ENCODE results near the gene DOK5. TPM values are rescaled to one million over a fixed set of nuclear protein-coding genes. Genes with fewer than 3 reads are reported as not detected.

DOK5 gene
- total and polyA plus RNA-seq, 12 donors: 0.29 to 2.0 (median 1.2) TPM; not detected in 1

DNA sequence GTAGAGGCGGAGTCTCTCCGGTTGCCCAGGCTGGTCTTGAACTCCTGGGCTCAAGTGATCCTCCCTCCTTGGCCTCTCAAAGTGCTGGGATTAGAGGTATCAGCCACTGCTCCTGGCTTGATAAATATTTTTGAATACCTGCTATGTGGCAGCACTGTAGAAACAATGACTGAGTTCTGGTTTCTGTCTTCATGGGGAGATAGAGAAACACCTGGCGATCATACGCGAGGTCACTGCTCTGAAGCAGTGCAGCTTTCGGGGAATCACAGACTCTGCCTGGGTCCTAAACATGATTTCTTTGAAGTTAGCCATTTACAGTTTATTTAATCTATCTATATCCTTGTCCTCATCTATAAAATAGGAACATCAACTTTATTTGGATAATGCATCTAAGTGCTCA lies 31.2 kb downstream of the DOK5 start:
- intact Hi-C loops (cut with DNase I): no loop called here

DNA sequence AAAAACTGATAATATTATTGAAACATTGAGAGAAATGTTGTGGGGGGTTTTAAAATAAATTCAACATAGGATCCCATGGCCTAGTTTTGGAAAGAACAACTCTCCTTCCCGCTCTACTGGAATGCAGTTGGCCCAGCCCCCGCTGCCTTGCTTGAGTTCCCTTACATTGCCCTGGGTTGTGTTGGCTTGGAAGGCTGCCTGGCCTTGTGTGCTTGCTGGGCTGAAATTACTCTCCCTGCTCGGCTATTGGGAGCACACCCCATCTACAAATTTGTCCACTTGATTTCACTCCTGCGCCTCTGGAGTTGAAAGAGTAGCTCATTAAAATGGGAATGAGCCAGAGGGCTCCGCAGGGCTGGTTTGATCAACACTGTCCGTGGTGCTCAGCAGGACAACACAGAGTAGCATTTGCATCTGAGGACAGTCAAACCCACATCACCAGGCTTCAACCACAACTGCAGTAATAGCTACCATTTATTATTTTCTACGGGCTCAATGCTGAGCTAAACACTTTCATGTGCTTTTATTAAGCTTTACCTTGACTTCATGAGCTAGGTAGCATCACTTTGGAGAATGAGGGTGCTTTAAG lies 35.2 kb downstream of the DOK5 start:
- no peak for TF ChIP-seq POLR2A (IDR thresholded peaks at IDR 0.05)
- TF ChIP-seq, protein P1, sequence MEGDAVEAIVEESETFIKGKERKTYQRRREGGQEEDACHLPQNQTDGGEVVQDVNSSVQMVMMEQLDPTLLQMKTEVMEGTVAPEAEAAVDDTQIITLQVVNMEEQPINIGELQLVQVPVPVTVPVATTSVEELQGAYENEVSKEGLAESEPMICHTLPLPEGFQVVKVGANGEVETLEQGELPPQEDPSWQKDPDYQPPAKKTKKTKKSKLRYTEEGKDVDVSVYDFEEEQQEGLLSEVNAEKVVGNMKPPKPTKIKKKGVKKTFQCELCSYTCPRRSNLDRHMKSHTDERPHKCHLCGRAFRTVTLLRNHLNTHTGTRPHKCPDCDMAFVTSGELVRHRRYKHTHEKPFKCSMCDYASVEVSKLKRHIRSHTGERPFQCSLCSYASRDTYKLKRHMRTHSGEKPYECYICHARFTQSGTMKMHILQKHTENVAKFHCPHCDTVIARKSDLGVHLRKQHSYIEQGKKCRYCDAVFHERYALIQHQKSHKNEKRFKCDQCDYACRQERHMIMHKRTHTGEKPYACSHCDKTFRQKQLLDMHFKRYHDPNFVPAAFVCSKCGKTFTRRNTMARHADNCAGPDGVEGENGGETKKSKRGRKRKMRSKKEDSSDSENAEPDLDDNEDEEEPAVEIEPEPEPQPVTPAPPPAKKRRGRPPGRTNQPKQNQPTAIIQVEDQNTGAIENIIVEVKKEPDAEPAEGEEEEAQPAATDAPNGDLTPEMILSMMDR (IDR thresholded peaks at IDR 0.05): no peak
- H3K36me3 ChIP-seq (replicated peaks in 1 of 2): no peaks in the 10 kb centered on the region
- intact Hi-C loops (cut with DNase I): no loop called here
- H3K4me1 ChIP-seq (replicated peaks in 1 of 2): no peaks in the 10 kb centered on the region
- DNase-seq: no peak
- WGBS, 4 donors: 67 to 76% (median 73%) methylated on average over 7 of the region's 7 CpGs
- H3K27ac ChIP-seq: no peak overlapping the region
- H3K4me3 ChIP-seq: no peak overlapping the region
- H3K27me3 ChIP-seq: no peaks in the 10 kb centered on the region
- H3K9me3 ChIP-seq (replicated peaks in 1 of 3): no peaks in the 10 kb centered on the region

More for the DNA sequence above, 31.2 kb downstream of the DOK5 start:
- no peak for TF ChIP-seq POLR2A (IDR thresholded peaks at IDR 0.05)
- TF ChIP-seq, protein P1 (IDR thresholded peaks at IDR 0.05): no peak
- no peak for DNase-seq
- H3K36me3 ChIP-seq (replicated peaks in 1 of 2): no peaks in the 10 kb centered on the region
- H3K27ac ChIP-seq: no peak overlapping the region
- H3K4me1 ChIP-seq (replicated peaks in 1 of 2): no peaks in the 10 kb centered on the region
- 90 to 93% (median 92%) methylated on average over 6 of the region's 6 CpGs for WGBS, 4 donors
- H3K27me3 ChIP-seq: no peaks in the 10 kb centered on the region
- no peaks in the 10 kb centered on the region for H3K9me3 ChIP-seq (replicated peaks in 1 of 3)
- H3K4me3 ChIP-seq: no peak overlapping the region

DNA sequence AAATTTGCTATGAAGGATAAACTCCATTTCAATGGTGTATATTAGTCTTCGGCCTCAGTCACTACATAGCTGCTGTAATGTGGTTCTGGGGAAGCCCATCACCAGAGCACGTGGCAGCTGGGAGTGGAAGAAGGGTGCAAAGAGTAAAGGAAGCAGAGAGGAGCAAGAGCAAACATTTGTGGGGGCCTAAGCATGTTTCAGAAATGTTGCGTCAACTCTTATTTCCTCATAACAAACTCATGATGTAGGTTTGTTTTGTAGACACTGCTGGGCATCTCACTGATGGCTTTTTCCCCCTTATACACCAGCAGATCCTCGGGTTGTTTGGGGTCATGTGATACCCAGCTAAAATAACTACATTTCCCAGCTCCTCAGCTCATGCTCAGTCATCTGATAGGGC lies 37.3 kb downstream of the DOK5 start:
- no peak for TF ChIP-seq POLR2A (IDR thresholded peaks at IDR 0.05)
- Histone ChIP-seq H3K4me1 (replicated peaks in 1 of 2) (no peaks in the 10 kb centered on the region), H3K9me3 (replicated peaks in 1 of 3) (no peaks in the 10 kb centered on the region), H3K36me3 (replicated peaks in 1 of 2) (no peaks in the 10 kb centered on the region), H3K27me3 (no peaks in the 10 kb centered on the region), H3K4me3 (no peak overlapping the region), H3K27ac (no peak overlapping the region)
- intact Hi-C loops (cut with DNase I): no loop called here
- no peak for DNase-seq
- WGBS, 4 donors: 77 to 86% (median 82%) methylated on average over 4 of the region's 4 CpGs

DNA sequence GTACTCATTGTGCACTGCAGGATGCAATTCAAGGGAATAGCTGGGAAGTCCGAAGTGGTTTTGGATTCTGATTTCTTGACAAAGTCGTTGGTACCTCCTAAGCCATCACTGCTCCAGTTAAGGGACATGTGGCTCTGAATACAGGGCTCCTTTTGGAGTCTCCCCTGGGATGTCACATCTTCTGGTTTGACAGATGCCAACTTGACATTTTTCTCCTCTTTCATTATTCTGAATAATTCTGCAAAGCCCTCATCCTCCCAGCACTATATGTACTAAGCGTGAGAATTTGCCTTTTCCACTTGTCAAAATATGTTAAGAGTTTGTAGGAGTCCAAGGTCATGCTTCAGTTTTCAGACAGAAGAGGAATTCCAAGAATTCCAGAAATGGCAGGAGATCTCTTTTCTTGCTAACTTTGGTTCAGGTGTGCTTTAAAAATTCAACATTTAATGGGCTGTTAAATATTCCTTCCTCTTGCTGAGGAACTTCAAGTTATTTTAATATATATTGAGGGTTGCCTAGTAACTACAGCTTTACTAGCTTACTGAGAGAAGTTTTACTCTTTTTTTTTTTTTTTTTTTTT lies 38.7 kb downstream of the DOK5 start:
- intact Hi-C loops (cut with DNase I): no loop called here
- WGBS, 4 donors: 60 to 68% (median 62%) methylated on average over 3 of the region's 3 CpGs
- no peaks in the 10 kb centered on the region for H3K9me3 ChIP-seq (replicated peaks in 1 of 3)
- no peaks in the 10 kb centered on the region for H3K27me3 ChIP-seq
- H3K4me3 ChIP-seq: no peak overlapping the region
- H3K4me1 ChIP-seq (replicated peaks in 1 of 2): no peaks in the 10 kb centered on the region
- H3K27ac ChIP-seq: no peak overlapping the region
- TF ChIP-seq POLR2A (IDR thresholded peaks at IDR 0.05): no peak
- TF ChIP-seq, protein P1 (IDR thresholded peaks at IDR 0.05): no peak
- DNase-seq: no peak
- H3K36me3 ChIP-seq (replicated peaks in 1 of 2): no peaks in the 10 kb centered on the region

All from adrenal gland (tissue), 12 donors.